CD4-positive, alpha-beta T cell treated with Interleukin-17A for 4 hours (primary cell): ENCODE measurements around the gene NR3C1.

Source experiments
- DNase-seq: peaks from one replicate; pipeline ENCODE4 v3.0.0-alpha.2; 2020; ENCODE audit warnings: mixed read lengths

NR3C1 gene

DNA sequence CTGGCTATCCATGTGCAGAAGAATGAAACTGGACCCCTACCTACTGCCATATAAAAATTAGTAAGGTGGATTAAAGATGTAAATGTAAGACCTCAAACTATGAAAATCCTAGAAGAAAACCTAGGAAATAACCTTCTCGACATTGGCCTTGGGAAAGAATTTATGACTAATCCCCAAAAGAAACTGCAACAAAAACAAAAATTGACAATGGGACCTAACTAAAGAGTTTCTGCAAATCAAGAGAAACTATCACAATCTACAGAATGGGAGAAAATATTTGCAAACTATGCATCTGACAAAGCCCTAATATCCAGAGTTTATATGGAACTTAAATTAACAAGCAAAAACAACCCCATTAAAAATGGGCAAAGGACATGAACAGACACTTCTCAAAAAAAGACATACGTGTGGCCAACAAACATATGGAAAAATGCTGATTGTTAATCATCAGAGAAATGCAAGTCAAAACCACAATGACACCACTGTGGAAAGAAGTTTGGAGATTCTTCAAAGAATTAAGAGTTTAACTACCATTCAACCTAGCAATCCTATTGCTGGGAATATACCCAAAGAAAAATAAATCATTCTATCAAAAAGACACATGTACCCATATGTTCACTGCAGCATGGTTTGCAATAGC, 98.5 kb downstream of the NR3C1 start:
- no peak for DNase-seq

DNA sequence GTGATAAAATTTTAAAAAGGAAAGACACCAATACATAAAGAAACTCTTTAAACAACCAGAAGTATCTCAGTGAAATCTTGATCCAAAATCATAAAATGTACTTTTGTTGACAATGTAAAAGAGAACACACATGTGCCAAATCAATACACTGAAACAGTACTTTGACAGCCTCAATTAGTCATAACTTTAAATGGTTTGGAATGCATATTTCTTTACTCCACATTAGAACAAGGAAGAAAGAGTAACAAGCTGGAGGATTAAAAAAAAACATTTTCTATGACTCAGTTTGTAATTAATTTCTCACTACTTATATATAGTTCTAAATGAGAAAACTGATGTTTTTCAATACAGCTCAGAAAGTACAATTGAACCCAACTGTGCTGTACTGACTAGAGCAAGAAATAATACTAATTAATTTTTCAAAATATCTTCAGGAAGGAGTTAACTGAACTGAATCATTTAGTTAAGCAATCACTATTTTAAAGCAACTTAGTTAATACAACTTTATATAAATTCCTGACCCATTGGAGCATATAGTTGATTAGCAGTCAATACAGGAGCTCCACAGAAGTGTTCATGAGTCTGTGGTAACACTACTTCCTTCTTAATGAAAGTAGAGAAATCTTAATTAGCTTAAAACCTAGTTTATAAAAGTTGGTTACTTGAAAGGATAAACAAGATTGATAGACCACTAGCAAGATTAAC, 101.0 kb downstream of the NR3C1 start:
- no peak for DNase-seq

DNA sequence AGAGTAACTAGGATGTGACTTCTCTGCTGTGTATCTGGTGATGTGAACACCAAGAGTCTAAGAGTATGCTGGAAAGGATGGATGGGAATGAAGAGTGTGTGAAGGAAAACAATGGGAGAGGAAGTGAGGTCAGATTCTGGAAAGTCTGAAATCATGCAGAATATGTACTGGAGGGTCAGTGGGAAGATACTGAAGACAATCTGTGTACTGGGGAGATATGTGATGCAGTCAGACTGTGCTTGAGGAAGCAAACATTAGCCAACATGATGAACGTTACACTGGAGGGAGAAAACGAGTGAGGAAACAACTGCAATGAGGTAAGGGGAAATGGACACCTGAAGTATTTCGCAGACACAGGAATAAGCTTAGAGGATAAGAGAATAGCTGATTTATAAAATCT, 105.7 kb downstream of the NR3C1 start:
- DNase-seq = no peak

DNA sequence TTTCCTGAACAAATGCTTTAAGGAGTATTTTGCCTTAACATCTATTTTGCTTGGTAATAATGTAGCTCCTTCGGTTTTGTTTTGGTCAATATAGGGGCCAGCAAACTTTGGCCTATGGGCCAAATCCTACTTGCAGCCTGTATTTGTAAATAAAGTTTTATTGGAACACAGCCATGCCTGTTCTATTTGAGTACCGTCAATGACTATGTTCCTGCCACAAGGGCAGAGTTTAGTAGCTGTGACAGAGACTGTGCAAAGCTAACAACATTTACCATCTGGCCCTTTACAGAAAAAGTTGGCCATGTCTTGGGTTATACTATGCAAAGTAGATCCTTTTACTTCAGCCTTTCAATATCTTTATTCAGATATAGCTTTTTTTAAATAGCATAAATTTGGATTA, 113.4 kb downstream of the NR3C1 start:
- no peak for DNase-seq

DNA sequence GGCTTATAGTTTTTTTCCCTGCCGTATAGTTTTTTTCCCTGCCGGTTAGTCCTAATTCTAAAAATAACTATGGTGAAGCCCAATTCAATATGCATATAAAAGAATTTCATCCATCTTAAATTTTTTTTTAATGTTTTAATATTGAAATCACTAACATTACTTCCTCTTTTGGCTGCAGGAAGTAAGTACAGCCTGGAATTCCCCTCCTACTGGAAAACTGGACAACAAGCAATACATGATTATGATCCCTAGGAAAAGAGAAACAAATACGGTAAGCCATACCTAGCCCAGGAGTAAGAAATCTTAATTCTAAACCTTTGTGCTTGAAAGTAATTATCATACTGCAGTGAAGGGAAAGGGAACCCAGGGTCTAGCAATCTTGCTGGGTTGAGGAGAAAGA, 119.0 kb downstream of the NR3C1 start:
- DNase-seq = no peak

DNA sequence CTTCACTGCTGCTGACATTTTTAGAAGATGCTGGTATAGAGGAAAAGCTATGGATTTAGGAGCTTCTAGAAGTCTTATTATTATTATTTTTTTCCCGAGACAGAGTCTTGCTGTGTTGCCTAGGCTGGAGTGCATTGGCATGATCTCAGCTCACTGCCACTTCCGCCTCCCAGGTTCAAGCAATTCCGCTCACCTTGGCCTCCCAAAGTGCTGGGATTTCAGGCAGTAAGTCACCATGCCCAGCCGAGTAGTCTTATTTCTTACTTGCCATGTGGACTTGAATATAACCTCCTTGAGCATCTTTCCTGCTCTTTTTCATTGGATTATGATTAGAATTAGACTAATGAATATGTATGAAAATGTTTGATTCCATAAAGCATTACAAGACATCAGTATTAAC, 119.5 kb downstream of the NR3C1 start:
- no peak for DNase-seq

DNA sequence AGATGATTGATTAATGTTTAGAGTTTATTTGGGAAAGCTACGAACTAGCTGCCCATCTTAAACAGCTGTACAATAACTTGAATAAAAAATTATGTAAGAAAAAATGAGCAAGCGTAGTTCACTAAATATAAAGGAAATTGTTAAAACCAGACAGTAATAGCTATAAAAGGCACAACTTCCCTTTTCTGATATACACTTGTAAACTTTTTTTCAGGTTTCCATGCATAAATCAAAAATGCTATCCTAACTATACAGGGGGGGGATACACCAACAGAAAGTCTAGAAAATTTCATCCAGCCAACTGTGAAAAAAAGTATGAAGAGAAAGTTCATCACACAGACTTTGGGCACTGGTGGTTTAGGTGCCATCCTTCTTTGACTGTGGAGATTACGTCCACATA, 122.3 kb downstream of the NR3C1 start:
- DNase-seq = no peak

DNA sequence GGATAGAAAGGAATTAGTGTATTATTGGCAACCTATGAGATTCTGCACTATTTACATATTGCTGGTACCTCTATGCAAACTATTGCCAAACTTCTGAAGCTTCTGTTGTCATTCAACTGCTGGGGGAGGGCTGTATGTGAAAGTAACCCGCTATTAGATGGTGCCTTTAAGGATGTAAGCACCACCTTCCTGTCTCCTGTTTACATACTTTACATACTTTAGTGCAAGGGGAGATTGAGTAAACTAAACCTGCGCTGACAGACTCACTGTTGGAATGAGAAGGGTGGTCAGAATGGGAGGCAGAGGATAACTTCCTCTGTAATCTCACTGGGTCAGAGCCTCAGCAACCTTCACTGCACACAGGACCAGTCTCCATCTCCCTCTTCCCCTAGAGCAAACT, 123.8 kb downstream of the NR3C1 start:
- DNase-seq = no peak

DNA sequence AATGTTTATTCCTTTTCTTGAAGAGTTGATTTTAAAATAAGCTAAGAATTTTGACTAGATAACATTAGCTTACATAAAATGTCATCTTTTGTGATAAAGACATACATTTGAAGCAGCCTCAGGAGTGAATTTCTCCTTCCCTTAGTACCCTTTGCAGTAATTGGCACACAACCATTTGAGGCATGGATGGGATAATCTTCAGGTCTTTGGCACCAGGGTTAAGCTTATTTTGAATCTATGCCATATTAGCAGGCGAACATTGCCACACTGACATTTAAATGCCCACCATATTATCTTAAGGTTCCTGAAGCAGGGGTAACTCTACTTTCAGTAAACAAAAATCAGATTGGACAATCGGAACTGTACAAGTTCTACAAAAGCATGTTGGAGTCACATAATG, 126.0 kb downstream of the NR3C1 start:
- no peak for DNase-seq

DNA sequence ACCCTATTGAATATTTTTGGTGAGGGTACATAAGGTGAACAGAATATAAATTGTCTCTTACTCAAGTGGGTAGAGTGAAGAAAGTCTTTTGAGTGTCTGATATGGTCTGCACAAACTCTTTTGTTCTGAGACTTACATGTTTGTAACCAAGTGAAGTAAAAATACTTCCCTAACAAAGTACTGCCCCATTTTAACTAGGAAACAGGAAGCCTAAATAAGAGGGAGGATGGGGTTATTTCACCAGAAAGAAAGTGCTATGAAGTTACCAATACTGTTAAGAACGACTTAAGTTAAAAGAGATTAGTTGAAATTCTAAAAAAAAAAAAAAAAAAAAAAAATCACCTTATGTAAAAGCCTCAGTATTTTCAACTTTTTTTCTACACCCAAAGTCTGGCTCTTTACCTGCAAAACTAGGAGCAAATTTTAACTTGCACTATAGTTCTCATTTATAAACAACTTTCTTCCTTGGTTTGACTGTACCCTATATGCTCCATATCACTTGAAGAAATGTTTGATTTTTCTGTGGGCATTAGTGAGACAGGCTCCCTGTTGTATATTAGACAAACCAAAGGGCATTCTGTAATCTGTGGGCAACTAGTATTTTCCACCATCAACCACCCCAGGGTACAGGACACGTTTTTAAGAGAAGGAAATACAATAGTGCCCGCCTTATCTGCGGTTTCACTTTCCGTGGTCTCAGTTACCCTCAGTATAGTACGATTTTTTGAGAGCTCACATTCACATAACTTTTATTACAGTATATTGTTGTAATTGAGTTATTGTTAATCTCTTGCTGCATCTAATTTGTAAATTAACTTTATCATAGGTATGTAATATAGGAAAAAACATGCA, 127.7 kb downstream of the NR3C1 start:
- no peak for DNase-seq

DNA sequence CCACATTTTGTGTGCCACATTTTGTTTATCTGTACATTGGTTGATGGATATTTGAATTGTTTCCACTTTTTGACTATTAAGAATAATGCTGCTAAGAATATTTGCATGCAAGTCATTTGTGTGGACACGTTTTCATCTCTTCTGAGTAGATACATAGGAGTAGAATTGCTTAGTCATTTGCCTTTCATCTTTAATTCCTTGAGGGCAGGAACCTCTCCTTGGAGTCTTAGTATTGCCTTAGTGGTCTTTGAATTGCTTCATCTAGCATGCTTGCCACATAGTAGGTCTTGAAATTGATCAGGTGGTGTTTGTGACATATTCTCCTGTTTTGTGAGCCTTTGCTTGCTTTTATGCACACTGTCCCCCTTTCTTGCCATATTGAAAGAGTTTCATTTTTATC, 128.5 kb downstream of the NR3C1 start:
- DNase-seq = no peak

DNA sequence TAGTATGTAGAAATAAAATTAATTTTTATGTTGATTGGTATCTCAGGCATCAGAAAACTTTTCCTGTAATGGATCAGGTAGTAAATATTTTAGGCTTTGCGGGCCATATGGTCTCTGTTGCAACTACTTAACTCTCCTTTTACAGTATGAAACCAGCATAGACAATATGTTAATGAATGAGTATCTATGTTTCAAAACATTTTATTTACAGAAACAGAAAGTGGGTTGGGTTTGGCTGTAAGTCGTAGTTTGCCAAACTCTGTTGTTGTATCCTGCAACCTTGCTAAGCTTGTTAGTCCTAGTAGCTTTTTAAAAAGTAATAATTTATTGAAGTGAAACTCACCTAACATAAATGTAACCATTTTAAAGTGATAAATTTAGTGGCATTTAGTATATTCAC, 132.1 kb downstream of the NR3C1 start:
- DNase-seq = no peak

DNA sequence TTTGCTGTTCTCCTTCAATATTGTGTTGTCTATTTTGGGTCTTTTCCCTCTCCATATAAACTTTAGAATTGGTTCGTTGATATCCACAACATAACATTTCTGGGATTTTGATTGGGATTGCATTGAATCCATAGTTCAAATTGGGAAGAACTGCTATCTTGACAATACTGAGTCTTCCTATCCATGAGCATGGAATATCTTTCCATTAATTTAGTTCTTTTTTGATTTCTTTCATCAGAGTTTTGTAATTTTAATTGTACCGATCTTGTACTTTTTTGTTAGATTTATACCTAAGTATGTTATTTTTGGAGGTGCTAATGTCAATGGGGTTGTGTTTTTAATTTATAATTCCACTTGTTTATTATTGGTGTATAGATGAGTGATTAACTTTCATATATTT, 135.1 kb downstream of the NR3C1 start:
- no peak for DNase-seq

DNA sequence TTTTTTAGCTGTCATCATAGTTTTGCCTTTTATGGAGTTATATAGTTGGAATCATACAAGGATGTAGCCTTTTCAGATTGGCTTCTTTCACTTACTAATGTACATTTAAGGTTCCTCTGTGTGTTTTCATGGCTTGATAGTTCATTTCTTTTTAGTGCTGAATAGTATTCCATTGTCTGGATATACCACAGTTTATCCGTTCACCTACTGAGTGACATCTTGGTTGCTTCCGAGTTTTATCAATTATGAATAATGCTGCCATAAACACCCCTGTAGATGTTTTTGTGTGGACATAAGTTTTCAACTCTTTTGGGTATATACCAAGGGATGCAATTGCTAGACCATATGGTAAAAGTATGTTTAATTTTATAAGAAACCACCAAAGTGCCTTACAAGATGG, 136.3 kb downstream of the NR3C1 start:
- no peak for DNase-seq

DNA sequence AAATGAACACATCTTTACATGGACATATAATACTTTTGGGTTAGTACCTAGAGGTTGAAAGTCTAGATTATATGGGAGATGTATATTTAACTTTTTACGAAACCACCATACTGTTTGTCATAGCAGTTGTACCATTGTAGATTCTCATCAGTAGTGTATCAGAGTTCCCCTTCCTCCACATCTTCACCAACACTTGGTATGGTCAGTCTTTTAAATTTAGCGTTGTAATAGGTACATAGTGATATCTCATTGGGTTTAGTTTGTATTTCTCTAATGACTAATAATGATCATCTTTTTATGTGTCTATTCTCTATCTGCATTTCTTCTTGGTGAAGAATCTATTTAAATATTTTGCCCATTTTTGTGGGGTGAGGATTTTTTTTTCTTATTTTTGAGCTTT, 137.5 kb downstream of the NR3C1 start:
- no peak for DNase-seq

DNA sequence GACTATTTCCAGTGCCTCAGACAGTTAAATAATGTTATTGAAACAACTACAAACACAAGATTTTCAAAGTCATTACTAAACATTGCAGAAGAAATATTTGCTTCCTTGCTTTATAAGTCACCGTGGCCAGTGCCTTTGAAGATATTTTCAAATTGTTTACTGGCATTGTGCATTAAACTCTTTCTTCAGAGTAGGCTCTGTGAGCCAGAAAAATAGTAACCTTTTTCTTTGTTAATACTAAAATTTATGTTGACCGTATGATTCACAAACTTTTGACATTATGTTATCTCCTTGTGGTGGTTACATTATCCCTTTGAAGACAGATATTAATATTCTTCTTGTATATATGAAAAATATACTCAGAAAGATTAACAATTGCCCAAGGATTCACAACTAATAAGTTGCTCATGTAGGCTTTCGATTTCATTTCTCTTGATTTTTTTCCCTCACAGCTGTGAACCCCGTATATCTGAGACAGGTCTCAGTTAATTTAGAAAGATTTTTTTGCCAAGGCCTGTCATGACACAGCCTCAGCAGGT, 140.1 kb downstream of the NR3C1 start:
- no peak for DNase-seq

DNA sequence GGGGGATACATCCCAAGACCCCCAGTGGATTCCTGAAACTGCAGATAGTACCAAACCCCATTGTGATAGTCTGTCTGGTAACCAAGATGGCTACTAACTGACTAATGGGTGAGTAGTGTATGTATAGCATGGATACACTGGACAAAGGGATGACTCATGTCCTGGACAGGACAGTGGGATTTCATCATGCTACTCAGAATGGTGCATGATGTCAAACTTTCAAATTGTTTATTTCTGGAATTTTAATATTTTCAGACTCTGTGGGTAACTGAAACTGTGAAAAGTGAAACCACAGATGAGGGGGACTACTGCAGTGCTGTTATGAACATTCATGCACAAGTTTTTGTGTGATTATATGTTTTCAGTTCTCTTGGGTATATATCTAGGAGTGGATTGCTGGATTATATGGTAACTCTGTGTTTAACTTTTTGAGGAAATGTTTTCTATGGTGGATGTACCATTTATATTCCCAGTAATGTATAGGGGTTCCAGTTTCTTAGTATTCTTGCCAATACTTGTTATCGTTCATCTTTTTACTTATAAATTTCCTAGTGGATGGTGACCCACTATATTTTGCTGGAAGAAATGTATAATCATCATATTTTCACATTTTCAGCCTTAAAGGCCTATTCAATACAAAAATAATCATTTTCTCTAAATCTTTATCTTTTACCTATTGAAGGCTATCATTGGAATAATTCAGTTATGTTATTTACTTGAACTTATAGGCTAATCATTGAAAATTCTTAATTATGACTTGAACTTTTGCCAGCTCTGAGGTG, 140.9 kb downstream of the NR3C1 start:
- DNase-seq = no peak

DNA sequence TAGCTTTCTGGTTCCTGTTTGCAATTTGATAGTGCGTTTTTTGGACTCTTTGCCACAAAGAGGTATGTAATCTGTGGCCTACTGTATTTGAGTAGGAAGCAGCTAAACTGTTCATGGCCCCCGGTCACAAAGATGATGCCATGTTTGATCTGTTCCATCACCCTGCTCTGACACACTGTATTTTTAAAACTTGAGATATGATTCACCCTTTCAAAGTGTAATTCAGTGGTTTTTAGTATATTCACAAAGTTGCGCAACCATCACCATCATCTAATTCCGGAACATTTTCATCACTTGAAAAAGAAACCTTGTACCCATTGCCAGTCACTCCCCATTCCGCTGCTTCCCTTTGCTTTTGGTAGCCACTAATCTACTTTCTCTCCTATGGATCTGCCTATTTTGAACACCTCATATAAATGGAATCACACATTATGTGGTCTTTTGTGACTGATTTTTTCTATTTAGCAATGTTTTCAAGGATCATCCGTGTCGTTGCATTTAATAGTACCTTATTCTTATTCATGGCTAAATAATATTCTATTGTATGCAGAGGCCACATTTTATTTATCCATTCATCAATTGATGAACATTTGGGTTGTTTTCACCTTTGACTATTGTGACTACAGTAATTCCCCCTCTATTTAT, 141.6 kb downstream of the NR3C1 start:
- no peak for DNase-seq

DNA sequence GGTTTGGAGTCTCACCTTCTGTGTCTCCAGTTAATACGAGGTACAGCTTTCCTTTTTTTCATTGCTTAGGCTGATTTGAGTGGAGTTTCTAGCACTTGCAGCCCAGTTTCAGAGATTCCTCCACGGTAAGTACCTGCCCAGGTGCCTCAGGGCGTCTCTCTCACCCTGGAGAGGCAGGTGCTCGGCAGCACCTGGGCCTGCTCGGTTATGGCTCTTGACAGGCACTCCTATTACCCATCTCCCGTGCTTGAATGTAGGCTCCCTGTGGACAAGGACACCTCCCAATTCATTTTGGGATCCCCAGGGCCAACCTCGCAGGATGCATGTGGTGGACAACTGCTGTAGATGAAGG, 144.3 kb downstream of the NR3C1 start:
- DNase-seq = no peak

DNA sequence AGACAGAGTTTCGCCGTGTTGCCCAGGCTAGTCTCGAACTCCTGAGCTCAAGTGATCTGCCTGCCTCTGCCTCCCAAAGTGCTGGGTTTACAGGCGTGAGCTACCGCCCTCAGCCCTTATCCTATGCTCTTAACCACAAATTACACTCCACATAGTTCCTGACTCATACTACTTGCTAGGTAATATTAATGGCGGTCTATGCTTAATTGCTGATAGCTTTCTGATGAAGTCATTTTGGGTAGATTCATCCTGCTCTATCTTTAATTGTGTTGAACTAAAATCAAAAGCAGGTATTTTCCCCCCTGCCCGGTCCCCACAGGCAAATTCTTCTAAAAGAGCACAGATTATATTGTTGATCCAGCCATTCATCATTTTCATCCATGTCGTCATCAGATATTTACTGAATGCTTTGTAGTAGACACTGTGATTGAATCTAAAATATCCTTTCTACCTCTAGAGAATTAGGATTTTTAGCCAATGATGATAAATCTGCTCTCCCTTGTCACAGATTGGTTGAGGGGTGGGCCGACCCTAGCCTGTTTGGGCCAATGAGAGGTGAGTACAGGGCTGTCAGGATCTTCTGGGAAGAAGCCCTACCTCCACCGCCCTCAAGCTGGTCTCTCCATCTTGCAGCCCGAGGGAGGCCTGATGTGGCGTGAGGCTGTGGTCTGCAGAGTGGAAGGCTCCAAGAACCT, 144.8 kb downstream of the NR3C1 start:
- no peak for DNase-seq

DNA sequence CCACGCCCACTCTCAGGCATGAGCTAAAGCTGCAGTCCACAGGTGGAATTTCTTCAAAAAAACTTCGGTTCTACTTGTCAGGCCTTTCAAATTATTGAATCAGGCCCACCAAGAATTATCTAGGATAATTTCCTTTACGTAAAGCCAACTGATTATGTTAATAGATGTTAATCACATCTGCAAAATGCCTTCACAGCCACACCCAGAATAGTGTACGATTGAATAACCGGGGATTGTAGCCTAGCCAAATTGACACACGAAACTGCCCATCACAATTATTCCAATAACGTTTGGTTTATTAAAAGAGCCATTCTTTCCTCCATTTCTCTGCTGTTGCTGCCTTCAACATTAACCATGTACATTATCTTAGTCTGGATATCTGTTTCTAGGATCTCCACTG, 148.7 kb downstream of the NR3C1 start:
- no peak for DNase-seq

DNA sequence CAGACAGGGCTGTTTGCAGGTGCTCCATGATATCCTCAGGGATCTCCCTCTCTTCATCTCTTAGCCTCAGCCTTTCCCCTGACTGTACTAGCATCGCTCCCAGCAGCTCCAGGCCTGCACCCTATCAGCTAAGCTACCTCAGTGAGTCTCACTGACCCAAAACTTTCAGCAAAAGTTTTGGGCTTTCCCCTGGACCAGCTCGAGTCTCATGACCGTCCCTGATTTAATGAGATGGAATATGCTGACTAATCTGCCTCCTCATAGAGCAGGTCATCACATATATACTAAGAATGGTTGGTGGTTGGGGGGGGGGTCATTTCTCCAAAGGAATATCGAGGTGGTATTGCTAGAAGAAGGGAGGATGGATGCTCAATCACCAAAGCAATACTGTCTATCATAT, 151.5 kb downstream of the NR3C1 start:
- no peak for DNase-seq
